K562 (cell line): Measurements from ENCODE around the gene GRID2IP. TPM values are rescaled to one million over a fixed set of nuclear protein-coding genes. Genes with fewer than 3 reads are reported as not detected.

Experiments
- ARID3B ChIP-seq: fragments of 250-450 bp; sonication (Bioruptor Pico); IDR thresholded peaks from 2 replicates; pipeline ENCODE4 v1.4.0; 2020; ENCODE audit warnings: borderline replicate concordance
- CCAR2 ChIP-seq: fragments of 200-400 bp; formaldehyde crosslinking; IDR thresholded peaks from 2 replicates; pipeline ENCODE4 v1.6.1; 2017; ENCODE audit warnings: mild to moderate bottlenecking, low read depth, low read length
- CREB3 ChIP-seq: fragments of 450-650 bp; conservative IDR thresholded peaks from 2 replicates; pipeline ENCODE4 v1.6.1; 2016; ENCODE audit warnings: missing genetic modification characterization, low read depth, mild to moderate bottlenecking, missing compliant biosample characterization, moderate library complexity
- HNRNPH1 ChIP-seq: fragments of 200-400 bp; formaldehyde crosslinking; optimal IDR thresholded peaks from 2 replicates; pipeline ENCODE3; 2017; ENCODE audit warnings: low read depth, mild to moderate bottlenecking, low read length, moderate library complexity
- KAT8 ChIP-seq: fragments of 450-650 bp; IDR thresholded peaks from 2 replicates; pipeline ENCODE4 v1.6.1; 2016; ENCODE audit warnings: low read depth, mild to moderate bottlenecking
- MAFK ChIP-seq: IDR thresholded peaks from 2 replicates; pipeline ENCODE4 v1.6.1; 2011; ENCODE audit warnings: low read length, improper control_type of control experiment
- NFIC ChIP-seq: fragments of 450-650 bp; IDR thresholded peaks from 2 replicates; pipeline ENCODE4 v1.6.1; 2017; ENCODE audit warnings: mild to moderate bottlenecking, inconsistent platforms
- NKRF ChIP-seq: fragments of 450-650 bp; IDR thresholded peaks from 2 replicates; pipeline ENCODE4 v1.6.1; 2016; ENCODE audit warnings: borderline replicate concordance
- PHF20 ChIP-seq: fragments of 450-650 bp; IDR thresholded peaks from 2 replicates; pipeline ENCODE4 v1.6.1; 2018; ENCODE audit not compliant: partially characterized antibody
- PTBP1 ChIP-seq: fragments of 200-400 bp; formaldehyde crosslinking; IDR thresholded peaks from 2 replicates; pipeline ENCODE4 v1.6.1; 2017; ENCODE audit warnings: low read depth, low read length
- PTRF ChIP-seq: fragments of 450-650 bp; IDR thresholded peaks from 2 replicates; pipeline ENCODE4 v1.6.1; 2016; ENCODE audit warnings: mild to moderate bottlenecking, missing genetic modification characterization, missing compliant biosample characterization
- SMARCA4 ChIP-seq: fragments of 450-650 bp; IDR thresholded peaks from 2 replicates; pipeline ENCODE4 v1.6.1; 2016
- STAT5B ChIP-seq: fragments of 250-450 bp; sonication (Bioruptor Pico); IDR thresholded peaks from 2 replicates; pipeline ENCODE4 v1.8.0; 2021; ENCODE audit warnings: mild to moderate bottlenecking, inconsistent platforms
- TFAP4 ChIP-seq: sonication (generic); formaldehyde crosslinking; IDR thresholded peaks from 2 replicates; pipeline ENCODE4 v1.8.0; 2022; ENCODE audit warnings: missing genetic modification reagents, mild to moderate bottlenecking, moderate library complexity, borderline replicate concordance
- ZBTB17 ChIP-seq: fragments of 450-650 bp; formaldehyde crosslinking; IDR thresholded peaks from 2 replicates; pipeline ENCODE4 v1.4.0; 2020; ENCODE audit warnings: mild to moderate bottlenecking
- ZNF316 ChIP-seq: fragments of 450-650 bp; IDR thresholded peaks from 2 replicates; pipeline ENCODE4 v1.6.1; 2016
- polyA plus RNA-seq, 8 experiments: library from polyadenylated mRNA; depleted of rRNA in 4 of 8; stranded (reverse) in 5 of 8; unstranded in 3 of 8; fragments of >200 nt; fragmentation: Nextera tagmentation in 2 of 8; fragmentation: Illumina TruSeq in 1 of 8; extraction: Ambion mirVana in 2 of 8; extraction: Trizol in 1 of 8; gene quantifications; 2 replicates each; pipeline versions ENCODE4 v1.2.1 to v1.2.3, GENCODE V29; 2011 to 2014; ENCODE audit warnings: inconsistent platforms in 1 of 8, missing spikeins in 1 of 8
- total RNA-seq, 7 experiments: library from RNA; depleted of rRNA in 6 of 7; stranded (reverse); fragments of >200 nt in 6 of 7; fragmentation: Illumina TruSeq in 2 of 7; extraction: Trizol in 2 of 7; gene quantifications; 2 replicates each; pipeline versions ENCODE4 v1.2.1 to v1.2.3, GENCODE V29; 2011 to 2021; ENCODE audit warnings: low replicate concordance in 1 of 7

The GRID2IP gene
- total and polyA plus RNA-seq, 9 of the 15 experiments (the other 6 are each of a cell fraction or from before 2014, with no cell fraction given), result not detected

- TF ChIP-seq NKRF, result no peak
- no peak for TF ChIP-seq SMARCA4
- TF ChIP-seq CCAR2, result no peak
- no peak for TF ChIP-seq TFAP4
- TF ChIP-seq MAFK, result peak; percentile 77
- TF ChIP-seq ARID3B, result no peak
- TF ChIP-seq PTRF (tag), result no peak
- TF ChIP-seq PHF20, result no peak
- no peak for TF ChIP-seq PTBP1
- no peak for TF ChIP-seq KAT8
- TF ChIP-seq STAT5B (CRISPR knock-in tag), result no peak
- peak; percentile 91 for TF ChIP-seq ZNF316
- TF ChIP-seq CREB3 (tag), result no peak
- no peak for TF ChIP-seq NFIC
- TF ChIP-seq ZBTB17, result no peak
- no peak for TF ChIP-seq HNRNPH1
- TF ChIP-seq, all 486 proteins: peak for 10
Measured at GRCh38 chr7:6501586-6502564, 49.4 kb downstream of the GRID2IP start (continued).
